K562 (cell line): Measurements from ENCODE around the gene IQSEC3. TPM values are rescaled to one million over a fixed set of nuclear protein-coding genes. Genes with fewer than 3 reads are reported as not detected.
A peak's percentile ranks its signal among the peaks of the same experiment; 100 is the strongest.

Source experiments
- ATAC-seq: fragments of 200-7000 bp; cut with Tn5 transposase; 3 replicates; pipeline ENCODE4 v1.9.1; 2020; ENCODE audit warnings: moderate library complexity
- BruUV-seq: library from RNA; stranded (reverse); fragments of 400-500 nt; replicated peaks from 2 replicates; lab custom pipeline; 2021; lab: Mats Ljungman, UMichigan
- CTCF ChIA-PET: fragments of 300-600 bp; formaldehyde crosslinking; extraction: SDS; loops from one replicate; lab custom pipeline; 2021; ENCODE audit warnings: low intra/inter-chr PET ratio; lab: Yijun Ruan, JAX
- POLR2A ChIA-PET: fragments of 300-600, 350-650 bp; sonication (Branson Sonifier 250); formaldehyde crosslinking; extraction: SDS; loops from one replicate; lab custom pipeline; 2021; ENCODE audit warnings: antibody characterized with exemption, inconsistent platforms; lab: Yijun Ruan, JAX
- DNase-seq, 4 experiments: peaks; one replicate each; pipeline versions ENCODE4 v3.0.0 to v3.0.0-alpha.2; 2011 to 2018; ENCODE audit warnings: low spot score in 3 of 4, mixed read lengths in 3 of 4; ENCODE audit errors: extremely low read depth in 1 of 4
- FAIRE-seq: peaks from 2 replicates; lab custom pipeline; 2011; peaks lifted over from hg19 to GRCh38; lab: Jason Lieb, UNC
- H2AFZ ChIP-seq: 2 replicates; pipeline ENCODE4 v1.6.0; 2011; ENCODE audit warnings: low read depth, low read length, control low read depth, inconsistent platforms
- H3K27ac ChIP-seq: fragments of 200-600 bp; 3 replicates; pipeline ENCODE4 v1.8.0; 2011; ENCODE audit warnings: low read depth, mild to moderate bottlenecking, control low read depth, inconsistent platforms, low read length, moderate library complexity, mixed read lengths; ENCODE audit errors: extremely low read depth
- H3K27me3 ChIP-seq, 2 experiments: fragments of 300-600 bp in 1 of 2; 2 replicates in 1 of 2; 3 replicates in 1 of 2; pipeline versions ENCODE4 v1.6.0 to v1.8.0; 2011; ENCODE audit warnings: inconsistent platforms in 2 of 2, low read length in 2 of 2, mild to moderate bottlenecking in 1 of 2, mixed read lengths in 1 of 2, moderate library complexity in 1 of 2; ENCODE audit not compliant: control insufficient read depth in 2 of 2, insufficient read depth in 2 of 2
- H3K36me3 ChIP-seq: fragments of 300-600 bp; 3 replicates; pipeline ENCODE4 v1.8.0; 2011; ENCODE audit warnings: mild to moderate bottlenecking, low read length, inconsistent platforms; ENCODE audit not compliant: control insufficient read depth, insufficient read depth
- H3K4me1 ChIP-seq, 2 experiments: fragments of 200-600 bp in 1 of 2; replicated peaks in 1 of 2; 2 replicates in 1 of 2; 3 replicates in 1 of 2; pipeline versions ENCODE4 v1.5.1 to v1.8.0; 2011; ENCODE audit warnings: inconsistent platforms in 2 of 2, low read length in 2 of 2, mild to moderate bottlenecking in 1 of 2, mixed read lengths in 1 of 2, moderate library complexity in 1 of 2; ENCODE audit not compliant: control insufficient read depth in 2 of 2, insufficient read depth in 2 of 2
- H3K4me2 ChIP-seq: 2 replicates; pipeline ENCODE4 v1.6.1; 2011; ENCODE audit warnings: low read length, control low read depth, inconsistent platforms, mixed read lengths; ENCODE audit not compliant: insufficient read depth
- H3K4me3 ChIP-seq: fragments of 200-600 bp; sonication (generic), shearing (Covaris generic); 2 replicates; pipeline ENCODE4 v1.5.1; 2016; ENCODE audit warnings: control low read depth, inconsistent platforms
- H3K79me2 ChIP-seq: fragments of 200-600 bp; 3 replicates; pipeline ENCODE4 v1.8.0; 2011; ENCODE audit warnings: low read length, inconsistent platforms; ENCODE audit not compliant: control insufficient read depth, insufficient read depth
- H3K9ac ChIP-seq, 2 experiments: 2 replicates each; pipeline versions ENCODE4 v1.6.0 to v1.6.1; 2011; ENCODE audit warnings: low read depth in 2 of 2, low read length in 2 of 2, control low read depth in 1 of 2, inconsistent platforms in 1 of 2, mild to moderate bottlenecking in 1 of 2, mixed read lengths in 1 of 2; ENCODE audit not compliant: insufficient read depth in 1 of 2
- H3K9me1 ChIP-seq: one replicate; pipeline ENCODE4 v1.6.0; 2011; ENCODE audit warnings: inconsistent platforms, mild to moderate bottlenecking, low read length, moderate library complexity; ENCODE audit not compliant: control insufficient read depth, insufficient read depth
- H3K9me3 ChIP-seq: replicated peaks from 2 replicates; pipeline ENCODE4 v1.5.1; 2011; ENCODE audit warnings: low read depth, low read length, inconsistent platforms; ENCODE audit not compliant: control insufficient read depth, insufficient read depth
- H4K20me1 ChIP-seq: replicated peaks from 2 replicates; pipeline ENCODE4 v1.6.1; 2011; ENCODE audit warnings: low read length, inconsistent platforms, mixed read lengths; ENCODE audit not compliant: control insufficient read depth, insufficient read depth
- CREB1 ChIP-seq, 2 experiments: sonication (generic) in 1 of 2; formaldehyde crosslinking in 1 of 2; IDR thresholded peaks; 2 replicates each; pipeline versions ENCODE4 v1.6.1 to v1.8.0; 2012 to 2022; ENCODE audit warnings: inconsistent platforms in 1 of 2, mild to moderate bottlenecking in 1 of 2, missing genetic modification reagents in 1 of 2, moderate library complexity in 1 of 2
- DDX20 ChIP-seq: fragments of 450-650 bp; IDR thresholded peaks from 2 replicates; pipeline ENCODE4 v1.6.1; 2016; ENCODE audit warnings: missing genetic modification characterization, low read depth, mild to moderate bottlenecking, missing compliant biosample characterization, moderate library complexity
- ETV6 ChIP-seq, 3 experiments: fragments of 150-350 bp in 1 of 3; sonication (generic) in 1 of 3; formaldehyde crosslinking in 1 of 3; IDR thresholded peaks; 2 replicates each; pipeline versions ENCODE4 v1.6.1 to v1.8.0; 2014 to 2022; ENCODE audit warnings: borderline replicate concordance in 2 of 3, low read depth in 2 of 3, antibody characterized with exemption in 1 of 3, low read length in 1 of 3, mild to moderate bottlenecking in 1 of 3, missing genetic modification reagents in 1 of 3
- FOXP4 ChIP-seq: sonication (generic); formaldehyde crosslinking; IDR thresholded peaks from 2 replicates; pipeline ENCODE4 v1.8.0; 2022; ENCODE audit warnings: mild to moderate bottlenecking, missing genetic modification reagents, borderline replicate concordance
- GABPB1 ChIP-seq: sonication (generic); formaldehyde crosslinking; IDR thresholded peaks from 2 replicates; pipeline ENCODE4 v1.8.0; 2022; ENCODE audit warnings: mild to moderate bottlenecking, missing genetic modification reagents
- IFI16 ChIP-seq: fragments of 250-450 bp; sonication (Bioruptor Pico); IDR thresholded peaks from 2 replicates; pipeline ENCODE4 v2.1.2; 2022; ENCODE audit warnings: mild to moderate bottlenecking, inconsistent platforms
- MEF2D ChIP-seq: conservative IDR thresholded peaks from 2 replicates; pipeline ENCODE4 v1.6.1; 2016; ENCODE audit warnings: low read depth, missing genetic modification characterization, missing compliant biosample characterization
- NR4A1 ChIP-seq, 2 experiments: fragments of 250-450 bp in 1 of 2; fragments of 450-650 bp in 1 of 2; sonication (Bioruptor Pico) in 1 of 2; IDR thresholded peaks; 2 replicates each; pipeline versions ENCODE4 v1.4.0 to v1.6.1; 2016 to 2020; ENCODE audit warnings: mild to moderate bottlenecking in 2 of 2, missing compliant biosample characterization in 1 of 2, missing genetic modification characterization in 1 of 2, moderate library complexity in 1 of 2
- PPARD ChIP-seq: fragments of 250-450 bp; sonication (Bioruptor Pico); IDR thresholded peaks from 2 replicates; pipeline ENCODE4 v1.8.0; 2022; ENCODE audit warnings: inconsistent platforms, mild to moderate bottlenecking, moderate library complexity
- STAT5A ChIP-seq: IDR thresholded peaks from 2 replicates; pipeline ENCODE4 v1.6.1; 2012; ENCODE audit warnings: low read length, inconsistent platforms, borderline replicate concordance
- TCF7 ChIP-seq: sonication (generic); IDR thresholded peaks from 2 replicates; pipeline ENCODE4 v1.6.1; 2016; ENCODE audit warnings: antibody characterized with exemption, borderline replicate concordance
- ZBTB1 ChIP-seq: sonication (generic); formaldehyde crosslinking; IDR thresholded peaks from 2 replicates; pipeline ENCODE4 v1.8.1; 2023; ENCODE audit warnings: missing genetic modification reagents, low read depth, mild to moderate bottlenecking, borderline replicate concordance
- ZFX ChIP-seq: sonication (generic); formaldehyde crosslinking; IDR thresholded peaks from 2 replicates; pipeline ENCODE4 v1.8.0; 2022; ENCODE audit warnings: mild to moderate bottlenecking, missing genetic modification reagents, moderate library complexity
- ZNF124 ChIP-seq: sonication (generic); formaldehyde crosslinking; IDR thresholded peaks from 2 replicates; pipeline ENCODE4 v1.8.1; 2022; ENCODE audit warnings: missing genetic modification reagents
- WGBS: fragments of 100-300 bp; shearing (Covaris generic); methylation state at CpG from one replicate; pipeline ENCODE4 v1.1.6; 2016; ENCODE audit warnings: low coverage, mixed read lengths; ENCODE audit not compliant: insufficient coverage; ENCODE audit errors: missing lambda C conversion rate; 5-methylcytosine and 5-hydroxymethylcytosine counted together
- in situ Hi-C: fragments of 300-500 bp; cut with MboI; formaldehyde crosslinking; loops from 4 replicates; pipeline ENCODE4 v1.15.0; 2018; ENCODE audit warnings: inconsistent platforms, mixed read lengths
- intact Hi-C: fragments of 100-400 bp; cut with micrococcal nuclease; formaldehyde crosslinking; loops from 2 replicates; pipeline ENCODE4 v1.14.2; 2022
- polyA plus RNA-seq, 8 experiments: library from polyadenylated mRNA; depleted of rRNA in 4 of 8; stranded (reverse) in 5 of 8; unstranded in 3 of 8; fragments of >200 nt; fragmentation: Nextera tagmentation in 2 of 8; fragmentation: Illumina TruSeq in 1 of 8; extraction: Ambion mirVana in 2 of 8; extraction: Trizol in 1 of 8; gene quantifications; 2 replicates each; pipeline versions ENCODE4 v1.2.1 to v1.2.3, GENCODE V29; 2011 to 2014; ENCODE audit warnings: inconsistent platforms in 1 of 8, missing spikeins in 1 of 8
- total RNA-seq, 7 experiments: library from RNA; depleted of rRNA in 6 of 7; stranded (reverse); fragments of >200 nt in 6 of 7; fragmentation: Illumina TruSeq in 2 of 7; extraction: Trizol in 2 of 7; gene quantifications; 2 replicates each; pipeline versions ENCODE4 v1.2.1 to v1.2.3, GENCODE V29; 2011 to 2021; ENCODE audit warnings: low replicate concordance in 1 of 7

Gene IQSEC3
- total and polyA plus RNA-seq, 9 of the 15 experiments (the other 6 are each of a cell fraction or from before 2014, with no cell fraction given): under 0.01 to 0.25 (median 0.08) TPM; not detected in 3

GRCh38 chr12:175759-176158 is 109.2 kb downstream of the IQSEC3 start (continued):
- TF ChIP-seq ZBTB1 (CRISPR knock-in tag) (no peak), ZFX (CRISPR knock-in tag) (no peak), NR4A1 (CRISPR knock-in tag; IDR thresholded peaks at IDR 0.05) (no peak), NR4A1 (tag; IDR thresholded peaks at IDR 0.05) (no peak), DDX20 (no peak)

GRCh38 chr12:176321-177181 is 110.0 kb downstream of the IQSEC3 start:
- CTCF ChIA-PET: no interaction called here
- POLR2A ChIA-PET: no interaction called here
- ATAC-seq (no peak; the same call in 2 of the 3 replicates), FAIRE-seq (peak; percentile 15), DNase-seq (peak in 1 of 4 experiments; percentile 7)
- Histone ChIP-seq H2AFZ (no peak overlapping the region), H3K9me3 (no peaks in the 10 kb centered on the region), H3K4me1 (peaks cover 0 to 31% of the 10 kb centered on the region in 2 experiments; a peak in 3 of 5 replicates), H3K4me2 (no peak overlapping the region), H3K9me1 (no peaks in the 10 kb centered on the region), H3K27ac (no peak overlapping the region), H4K20me1 (no peaks in the 10 kb centered on the region), H3K27me3 (peaks cover 2 to 71% of the 10 kb centered on the region in 2 experiments; a peak in 3 of 5 replicates), H3K9ac (0 out of 4 replicates have a peak overlapping the region, but pooled peaks of 1 of the 2 experiments have one; percentile 13), H3K4me3 (no peak overlapping the region), H3K36me3 (no peaks in the 10 kb centered on the region), H3K79me2 (no peaks in the 10 kb centered on the region)
- BruUV-seq: no TSS peak
- in situ Hi-C loops: no loop called here
- 17% methylated on average over 13 of the region's 16 CpGs for WGBS
- intact Hi-C loops: no loop called here
- TF ChIP-seq FOXP4 (CRISPR knock-in tag): no peak
- no peak for TF ChIP-seq CREB1 (IDR thresholded peaks at IDR 0.05)
- peak; percentile 16; the same call in 1 of the 2 replicates for TF ChIP-seq CREB1 (CRISPR knock-in tag; IDR thresholded peaks at IDR 0.05)
- TF ChIP-seq GABPB1 (CRISPR knock-in tag): 0 out of 2 replicates have a peak, but pooled peaks have one; percentile 25
- TF ChIP-seq IFI16 (CRISPR knock-in tag): no peak
- peak; percentile 82 for TF ChIP-seq MEF2D (tag)
- TF ChIP-seq ZNF124 (CRISPR knock-in tag): no peak
- TF ChIP-seq STAT5A: no peak
- no peak for TF ChIP-seq ETV6 (IDR thresholded peaks at IDR 0.05; ENCODE audit: borderline replicate concordance in 1 of 2, low read depth in 2 of 2, low read length in 1 of 2)
- TF ChIP-seq ETV6 (CRISPR knock-in tag; IDR thresholded peaks at IDR 0.05; ENCODE audit: borderline replicate concordance): no peak
- no peak for TF ChIP-seq PPARD (CRISPR knock-in tag)
- no peak for TF ChIP-seq TCF7
